NOMO-1 treated with DMSO at 0.1 percent for 48 hours (cell line): ENCODE measurements around the gene MYO1D.
A peak's percentile ranks its signal among the peaks of the same experiment; 100 is the strongest.
"Not testable (repeated sequence)": the region's sequence is repeated elsewhere in the genome, so short reads cannot be mapped to it uniquely, and the experiment has no call there.

Source experiments
- DNase-seq: peaks from one replicate; lab custom pipeline; 2025; ENCODE audit not compliant: unreplicated experiment; lab: John Stamatoyannopoulos, UW

MYO1D gene

GRCh38 chr17:32896647-32897258 lies 19.8 kb upstream of the MYO1D start:
- no peak for DNase-seq

- no peak for DNase-seq
Measured at GRCh38 chr17:32894245-32894644, 17.3 kb upstream of the MYO1D start.

- DNase-seq: not testable (repeated sequence)
Measured at GRCh38 chr17:32887410-32887809, 10.5 kb upstream of the MYO1D start.

- DNase-seq: not testable (repeated sequence)
Measured at GRCh38 chr17:32886951-32887350, 10.0 kb upstream of the MYO1D start.

- DNase-seq: no peak
Measured at GRCh38 chr17:32882734-32883133, 5.8 kb upstream of the MYO1D start.

GRCh38 chr17:32882029-32882428 lies 5.1 kb upstream of the MYO1D start:
- DNase-seq: no peak

- no peak for DNase-seq
Measured at GRCh38 chr17:32880671-32881453, 3.9 kb upstream of the MYO1D start.

GRCh38 chr17:32879134-32879533 lies 2.2 kb upstream of the MYO1D start:
- no peak for DNase-seq

- DNase-seq: no peak
Measured at GRCh38 chr17:32878211-32878610, 1.3 kb upstream of the MYO1D start.

- peak; percentile 74 for DNase-seq
Measured at GRCh38 chr17:32877164-32877764, 340 bp upstream of the MYO1D start.

- no peak for DNase-seq
Measured at GRCh38 chr17:32875923-32876416, 954 bp downstream of the MYO1D start.

GRCh38 chr17:32875230-32875917 lies 1.6 kb downstream of the MYO1D start:
- DNase-seq: no peak

- DNase-seq: no peak
Measured at GRCh38 chr17:32873114-32873513, 3.8 kb downstream of the MYO1D start.

GRCh38 chr17:32871746-32872145 lies 5.2 kb downstream of the MYO1D start:
- peak; percentile 62 for DNase-seq

GRCh38 chr17:32870969-32871368 lies 6.0 kb downstream of the MYO1D start:
- DNase-seq: no peak

GRCh38 chr17:32870027-32870670 lies 6.8 kb downstream of the MYO1D start:
- no peak for DNase-seq

GRCh38 chr17:32869345-32870026 lies 7.4 kb downstream of the MYO1D start:
- DNase-seq: no peak

GRCh38 chr17:32865141-32865540 lies 11.8 kb downstream of the MYO1D start:
- no peak for DNase-seq

- no peak for DNase-seq
Measured at GRCh38 chr17:32863559-32863958, 13.4 kb downstream of the MYO1D start.

- DNase-seq: no peak
Measured at GRCh38 chr17:32862940-32863339, 14.0 kb downstream of the MYO1D start.
